K562 (cell line): Measurements from ENCODE around the gene IGSF23. TPM values are rescaled to one million over a fixed set of nuclear protein-coding genes. Genes with fewer than 3 reads are reported as not detected.

ENCODE experiments used
- CAMTA2 ChIP-seq: fragments of 250-450 bp; sonication (Bioruptor Pico); conservative IDR thresholded peaks from 2 replicates; pipeline ENCODE4 v1.5.1; 2022
- EP300 ChIP-seq: IDR thresholded peaks from 2 replicates; pipeline ENCODE4 v1.6.1; 2012; ENCODE audit warnings: low read length, improper control_type of control experiment
- FOSL1 ChIP-seq: fragments of 200-800 bp; sonication (Bioruptor generic); conservative IDR thresholded peaks from 2 replicates; pipeline ENCODE4 v1.6.1; 2016; ENCODE audit warnings: missing genetic modification characterization, missing compliant biosample characterization
- MEIS2 ChIP-seq: fragments of 450-650 bp; IDR thresholded peaks from 2 replicates; pipeline ENCODE4 v1.6.1; 2014; ENCODE audit warnings: mild to moderate bottlenecking; ENCODE audit not compliant: partially characterized antibody
- MYC ChIP-seq, 2 experiments: fragments of 250-450 bp in 1 of 2; sonication (Bioruptor Pico) in 1 of 2; IDR thresholded peaks; 2 replicates each; pipeline versions ENCODE4 v1.5.1 to v1.6.1; 2012 to 2021; ENCODE audit warnings: low read depth in 2 of 2, borderline replicate concordance in 1 of 2, improper control_type of control experiment in 1 of 2, low read length in 1 of 2, mild to moderate bottlenecking in 1 of 2, moderate library complexity in 1 of 2
- NR2C1 ChIP-seq, 2 experiments: fragments of 450-650 bp; IDR thresholded peaks; 2 replicates each; pipeline ENCODE4 v1.6.1; 2017; ENCODE audit warnings: mild to moderate bottlenecking in 2 of 2, antibody characterized with exemption in 1 of 2, inconsistent platforms in 1 of 2, missing compliant biosample characterization in 1 of 2, missing genetic modification characterization in 1 of 2
- SMAD4 ChIP-seq: fragments of 250-450 bp; sonication (Bioruptor Pico); conservative IDR thresholded peaks from 2 replicates; pipeline ENCODE4 v1.8.0; 2021; ENCODE audit warnings: inconsistent platforms, mild to moderate bottlenecking, moderate library complexity
- STAT5B ChIP-seq: fragments of 250-450 bp; sonication (Bioruptor Pico); IDR thresholded peaks from 2 replicates; pipeline ENCODE4 v1.8.0; 2021; ENCODE audit warnings: mild to moderate bottlenecking, inconsistent platforms
- USF1 ChIP-seq: sonication (generic); formaldehyde crosslinking; IDR thresholded peaks from 2 replicates; pipeline ENCODE4 v1.9.0; 2022; ENCODE audit warnings: mild to moderate bottlenecking, missing genetic modification reagents
- ZBTB33 ChIP-seq: sonication (generic); formaldehyde crosslinking; IDR thresholded peaks from 2 replicates; pipeline ENCODE4 v1.8.1; 2023; ENCODE audit warnings: mild to moderate bottlenecking, missing genetic modification reagents
- ZNF507 ChIP-seq: conservative IDR thresholded peaks from 2 replicates; pipeline ENCODE4 v1.6.1; 2017; ENCODE audit warnings: missing genetic modification characterization, missing compliant biosample characterization
- ZNF76 ChIP-seq: fragments of 250-450 bp; sonication (Bioruptor Pico); IDR thresholded peaks from 2 replicates; pipeline ENCODE4 v1.4.0; 2020; ENCODE audit warnings: mild to moderate bottlenecking, moderate library complexity, borderline replicate concordance
- polyA plus RNA-seq, 8 experiments: library from polyadenylated mRNA; depleted of rRNA in 4 of 8; stranded (reverse) in 5 of 8; unstranded in 3 of 8; fragments of >200 nt; fragmentation: Nextera tagmentation in 2 of 8; fragmentation: Illumina TruSeq in 1 of 8; extraction: Ambion mirVana in 2 of 8; extraction: Trizol in 1 of 8; gene quantifications; 2 replicates each; pipeline versions ENCODE4 v1.2.1 to v1.2.3, GENCODE V29; 2011 to 2014; ENCODE audit warnings: inconsistent platforms in 1 of 8, missing spikeins in 1 of 8
- total RNA-seq, 7 experiments: library from RNA; depleted of rRNA in 6 of 7; stranded (reverse); fragments of >200 nt in 6 of 7; fragmentation: Illumina TruSeq in 2 of 7; extraction: Trizol in 2 of 7; gene quantifications; 2 replicates each; pipeline versions ENCODE4 v1.2.1 to v1.2.3, GENCODE V29; 2011 to 2021; ENCODE audit warnings: low replicate concordance in 1 of 7
- TF ChIP-seq, protein P1 (sequence below): sonication (generic); formaldehyde crosslinking; IDR thresholded peaks from 2 replicates; pipeline ENCODE4 v1.8.1; 2023; ENCODE audit warnings: missing genetic modification reagents, mild to moderate bottlenecking, borderline replicate concordance
- TF ChIP-seq, protein P2 (sequence below): sonication (generic); formaldehyde crosslinking; IDR thresholded peaks from 2 replicates; pipeline ENCODE4 v1.8.0; 2022; ENCODE audit warnings: mild to moderate bottlenecking, missing genetic modification reagents
- TF ChIP-seq, protein P3 (sequence below): sonication (generic); formaldehyde crosslinking; IDR thresholded peaks from 2 replicates; pipeline ENCODE4 v1.5.0; 2020; ENCODE audit warnings: missing genetic modification reagents

Gene IGSF23
- total and polyA plus RNA-seq, 9 of the 15 experiments (the other 6 are each of a cell fraction or from before 2014, with no cell fraction given), result not detected

DNA sequence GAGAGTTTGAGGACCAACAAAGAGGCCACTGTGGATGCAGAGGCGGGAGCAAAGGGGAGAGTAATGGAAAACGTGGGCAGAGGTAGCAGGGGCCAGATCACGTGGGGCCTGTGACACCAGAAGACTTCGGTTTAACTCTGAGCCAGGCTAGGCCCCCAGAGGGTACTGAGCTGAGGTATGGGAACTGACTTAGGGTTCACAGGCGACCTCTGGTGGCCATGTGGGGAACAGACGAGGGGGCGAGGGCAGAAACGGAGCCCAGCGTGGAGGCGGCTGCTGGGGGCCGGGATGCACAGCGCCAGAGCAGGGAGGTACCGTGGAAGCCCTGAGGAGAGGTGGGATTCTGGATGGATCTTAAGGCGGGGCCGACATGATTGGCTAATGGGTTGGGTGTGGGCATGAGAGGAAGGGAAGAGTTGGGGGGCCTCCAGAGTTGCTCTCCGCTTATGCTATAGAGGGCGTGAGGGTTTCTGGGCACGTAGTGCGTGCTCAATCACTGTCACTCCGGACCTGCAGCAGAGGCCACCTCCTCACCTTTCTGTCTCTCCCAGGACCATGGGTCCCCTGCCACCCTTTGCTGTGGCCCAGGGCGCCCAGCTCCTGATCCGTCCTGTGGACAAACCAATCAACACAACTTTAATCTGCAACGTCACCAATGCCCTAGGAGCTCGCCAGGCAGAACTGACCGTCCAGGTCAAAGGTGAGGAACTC, 44.0 kb downstream of the IGSF23 start (continued):
- TF ChIP-seq, protein P1, sequence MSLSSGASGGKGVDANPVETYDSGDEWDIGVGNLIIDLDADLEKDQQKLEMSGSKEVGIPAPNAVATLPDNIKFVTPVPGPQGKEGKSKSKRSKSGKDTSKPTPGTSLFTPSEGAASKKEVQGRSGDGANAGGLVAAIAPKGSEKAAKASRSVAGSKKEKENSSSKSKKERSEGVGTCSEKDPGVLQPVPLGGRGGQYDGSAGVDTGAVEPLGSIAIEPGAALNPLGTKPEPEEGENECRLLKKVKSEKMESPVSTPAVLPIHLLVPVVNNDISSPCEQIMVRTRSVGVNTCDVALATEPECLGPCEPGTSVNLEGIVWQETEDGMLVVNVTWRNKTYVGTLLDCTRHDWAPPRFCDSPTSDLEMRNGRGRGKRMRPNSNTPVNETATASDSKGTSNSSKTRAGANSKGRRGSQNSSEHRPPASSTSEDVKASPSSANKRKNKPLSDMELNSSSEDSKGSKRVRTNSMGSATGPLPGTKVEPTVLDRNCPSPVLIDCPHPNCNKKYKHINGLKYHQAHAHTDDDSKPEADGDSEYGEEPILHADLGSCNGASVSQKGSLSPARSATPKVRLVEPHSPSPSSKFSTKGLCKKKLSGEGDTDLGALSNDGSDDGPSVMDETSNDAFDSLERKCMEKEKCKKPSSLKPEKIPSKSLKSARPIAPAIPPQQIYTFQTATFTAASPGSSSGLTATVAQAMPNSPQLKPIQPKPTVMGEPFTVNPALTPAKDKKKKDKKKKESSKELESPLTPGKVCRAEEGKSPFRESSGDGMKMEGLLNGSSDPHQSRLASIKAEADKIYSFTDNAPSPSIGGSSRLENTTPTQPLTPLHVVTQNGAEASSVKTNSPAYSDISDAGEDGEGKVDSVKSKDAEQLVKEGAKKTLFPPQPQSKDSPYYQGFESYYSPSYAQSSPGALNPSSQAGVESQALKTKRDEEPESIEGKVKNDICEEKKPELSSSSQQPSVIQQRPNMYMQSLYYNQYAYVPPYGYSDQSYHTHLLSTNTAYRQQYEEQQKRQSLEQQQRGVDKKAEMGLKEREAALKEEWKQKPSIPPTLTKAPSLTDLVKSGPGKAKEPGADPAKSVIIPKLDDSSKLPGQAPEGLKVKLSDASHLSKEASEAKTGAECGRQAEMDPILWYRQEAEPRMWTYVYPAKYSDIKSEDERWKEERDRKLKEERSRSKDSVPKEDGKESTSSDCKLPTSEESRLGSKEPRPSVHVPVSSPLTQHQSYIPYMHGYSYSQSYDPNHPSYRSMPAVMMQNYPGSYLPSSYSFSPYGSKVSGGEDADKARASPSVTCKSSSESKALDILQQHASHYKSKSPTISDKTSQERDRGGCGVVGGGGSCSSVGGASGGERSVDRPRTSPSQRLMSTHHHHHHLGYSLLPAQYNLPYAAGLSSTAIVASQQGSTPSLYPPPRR (CRISPR knock-in tag), result no peak
- TF ChIP-seq NR2C1 (IDR thresholded peaks at IDR 0.05), result peak; percentile 17; the same call in 1 of the 2 replicates
- no peak for TF ChIP-seq NR2C1 (tag; IDR thresholded peaks at IDR 0.05)
- peak; percentile 23 for TF ChIP-seq MEIS2
- TF ChIP-seq, protein P2, sequence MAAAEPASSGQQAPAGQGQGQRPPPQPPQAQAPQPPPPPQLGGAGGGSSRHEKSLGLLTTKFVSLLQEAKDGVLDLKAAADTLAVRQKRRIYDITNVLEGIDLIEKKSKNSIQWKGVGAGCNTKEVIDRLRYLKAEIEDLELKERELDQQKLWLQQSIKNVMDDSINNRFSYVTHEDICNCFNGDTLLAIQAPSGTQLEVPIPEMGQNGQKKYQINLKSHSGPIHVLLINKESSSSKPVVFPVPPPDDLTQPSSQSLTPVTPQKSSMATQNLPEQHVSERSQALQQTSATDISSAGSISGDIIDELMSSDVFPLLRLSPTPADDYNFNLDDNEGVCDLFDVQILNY (CRISPR knock-in tag), result no peak
- TF ChIP-seq ZNF507 (tag), result no peak
- 0 out of 2 replicates have a peak, but pooled peaks have one; percentile 5 for TF ChIP-seq EP300
- TF ChIP-seq, protein P3, sequence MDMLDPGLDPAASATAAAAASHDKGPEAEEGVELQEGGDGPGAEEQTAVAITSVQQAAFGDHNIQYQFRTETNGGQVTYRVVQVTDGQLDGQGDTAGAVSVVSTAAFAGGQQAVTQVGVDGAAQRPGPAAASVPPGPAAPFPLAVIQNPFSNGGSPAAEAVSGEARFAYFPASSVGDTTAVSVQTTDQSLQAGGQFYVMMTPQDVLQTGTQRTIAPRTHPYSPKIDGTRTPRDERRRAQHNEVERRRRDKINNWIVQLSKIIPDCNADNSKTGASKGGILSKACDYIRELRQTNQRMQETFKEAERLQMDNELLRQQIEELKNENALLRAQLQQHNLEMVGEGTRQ, result peak; percentile 68
- TF ChIP-seq ZNF76 (CRISPR knock-in tag), result no peak
- TF ChIP-seq FOSL1 (tag), result no peak
- no peak for TF ChIP-seq CAMTA2
- TF ChIP-seq MYC (IDR thresholded peaks at IDR 0.05; ENCODE audit: low read depth, low read length), result 0 out of 2 replicates have a peak, but pooled peaks have one; percentile 17
- no peak for TF ChIP-seq MYC (CRISPR knock-in tag; IDR thresholded peaks at IDR 0.05; ENCODE audit: borderline replicate concordance, low read depth)
- peak; percentile 50 for TF ChIP-seq SMAD4 (CRISPR knock-in tag)
- TF ChIP-seq ZBTB33 (CRISPR knock-in tag), result peak; percentile 29; the same call in 1 of the 2 replicates
- no peak for TF ChIP-seq STAT5B
- peak; percentile 79 for TF ChIP-seq USF1 (CRISPR knock-in tag)
